Neural cell (in vitro differentiated cells): ENCODE results near the gene SH3RF1. TPM values are rescaled to one million over a fixed set of nuclear protein-coding genes. Genes with fewer than 3 reads are reported as not detected.

Experiments used
- H2AFZ ChIP-seq: fragments of 200-600, 300-800 bp; sonication (generic), shearing (Covaris generic); 2 replicates; pipeline ENCODE4 v1.6.0; 2014; ENCODE audit warnings: low read depth, mild to moderate bottlenecking, antibody characterized with exemption, low read length, moderate library complexity
- H3F3A ChIP-seq: fragments of 200-600 bp; shearing (Covaris generic); 2 replicates; pipeline ENCODE4 v1.6.1; 2016; ENCODE audit warnings: mild to moderate bottlenecking, moderate library complexity, mixed read lengths, antibody characterized with exemption, low read length; ENCODE audit not compliant: insufficient read depth, poor library complexity, severe bottlenecking
- H3K27ac ChIP-seq: fragments of 200-600, 300-800 bp; sonication (generic), shearing (Covaris generic); 2 replicates; pipeline ENCODE4 v1.5.1; 2014; ENCODE audit warnings: mild to moderate bottlenecking, low read length, moderate library complexity
- H3K27me3 ChIP-seq: fragments of 300-800, 200-600 bp; sonication (generic), shearing (Covaris generic); 2 replicates; pipeline ENCODE4 v1.6.0; 2014; ENCODE audit warnings: mild to moderate bottlenecking, low read depth, low read length, moderate library complexity; ENCODE audit not compliant: insufficient read depth
- H3K36me3 ChIP-seq: fragments of 300-800, 200-600 bp; sonication (generic), shearing (Covaris generic); 2 replicates; pipeline ENCODE4 v1.5.1; 2014; ENCODE audit warnings: mild to moderate bottlenecking, antibody characterized with exemption, low read length, moderate library complexity; ENCODE audit not compliant: insufficient read depth
- H3K4me2 ChIP-seq: fragments of 300-800, 200-600 bp; sonication (generic), shearing (Covaris generic); 2 replicates; pipeline ENCODE4 v1.6.0; 2014; ENCODE audit warnings: mild to moderate bottlenecking, low read length
- H3K4me3 ChIP-seq: fragments of 300-800, 200-600 bp; sonication (generic), shearing (Covaris generic); 2 replicates; pipeline ENCODE4 v1.5.1; 2014; ENCODE audit warnings: mild to moderate bottlenecking, low read length, moderate library complexity
- H3K79me2 ChIP-seq: fragments of 200-600 bp; shearing (Covaris generic); replicated peaks from 2 replicates; pipeline ENCODE4 v1.6.0; 2014; ENCODE audit warnings: mild to moderate bottlenecking, low read length, moderate library complexity; ENCODE audit not compliant: insufficient read depth
- H3K9ac ChIP-seq: fragments of 300-800, 200-600 bp; sonication (generic), shearing (Covaris generic); 2 replicates; pipeline ENCODE4 v1.6.1; 2016; ENCODE audit warnings: mild to moderate bottlenecking, low read length, mixed read lengths
- H3K9me2 ChIP-seq: fragments of 200-600 bp; shearing (Covaris generic); 2 replicates; pipeline ENCODE4 v1.6.1; 2016; ENCODE audit warnings: mild to moderate bottlenecking, low read length, mixed read lengths; ENCODE audit not compliant: insufficient read depth
- H3K9me3 ChIP-seq: fragments of 200-600, 300-800 bp; sonication (generic), shearing (Covaris generic); 2 replicates; pipeline ENCODE4 v1.6.1; 2016; ENCODE audit warnings: mild to moderate bottlenecking, mixed run types, low read length, moderate library complexity, mixed read lengths
- H4K20me1 ChIP-seq: fragments of 200-600 bp; shearing (Covaris generic); 2 replicates; pipeline ENCODE4 v1.6.1; 2016; ENCODE audit warnings: mild to moderate bottlenecking, mixed run types; ENCODE audit not compliant: insufficient read depth
- EP300 ChIP-seq: fragments of 450-650 bp; conservative IDR thresholded peaks from 2 replicates; pipeline ENCODE4 v1.6.1; 2014; ENCODE audit warnings: antibody characterized with exemption, mild to moderate bottlenecking, moderate library complexity; ENCODE audit not compliant: poor library complexity, severe bottlenecking
- EZH2 ChIP-seq: fragments of 200-600, 300-800 bp; shearing (Covaris generic), sonication (generic); IDR thresholded peaks from 2 replicates; pipeline ENCODE4 v1.6.1; 2014; ENCODE audit warnings: antibody characterized with exemption, low read length, borderline replicate concordance, mild to moderate bottlenecking; ENCODE audit not compliant: insufficient read depth, poor library complexity, severe bottlenecking
- MXI1 ChIP-seq: fragments of 450-650 bp; conservative IDR thresholded peaks from 2 replicates; pipeline ENCODE4 v1.6.1; 2014; ENCODE audit warnings: antibody characterized with exemption, mild to moderate bottlenecking; ENCODE audit not compliant: poor library complexity, severe bottlenecking
- POLR2AphosphoS5 ChIP-seq: IDR thresholded peaks from 2 replicates; pipeline ENCODE4 v1.6.1; 2012
- RAD21 ChIP-seq: fragments of 450-650 bp; conservative IDR thresholded peaks from 2 replicates; pipeline ENCODE4 v1.6.1; 2014; ENCODE audit warnings: antibody characterized with exemption, mild to moderate bottlenecking, moderate library complexity
- SMC3 ChIP-seq: fragments of 450-650 bp; conservative IDR thresholded peaks from 2 replicates; pipeline ENCODE4 v1.6.1; 2014; ENCODE audit warnings: antibody characterized with exemption, mild to moderate bottlenecking, moderate library complexity; ENCODE audit not compliant: poor library complexity
- TAF1 ChIP-seq: IDR thresholded peaks from 2 replicates; pipeline ENCODE4 v1.6.1; 2012; ENCODE audit warnings: low read depth
- polyA plus RNA-seq: library from polyadenylated mRNA; depleted of rRNA; stranded (reverse); fragments of >200 nt; gene quantifications from 2 replicates; pipeline ENCODE4 v1.2.3, GENCODE V29; 2014
- TF ChIP-seq, protein P1 (sequence below): IDR thresholded peaks from 2 replicates; pipeline ENCODE4 v1.6.1; 2012; ENCODE audit warnings: borderline replicate concordance
- TF ChIP-seq, protein P2 (sequence below): fragments of 450-650 bp; IDR thresholded peaks from 2 replicates; pipeline ENCODE4 v1.5.1; 2014; ENCODE audit warnings: antibody characterized with exemption, mild to moderate bottlenecking, moderate library complexity; ENCODE audit not compliant: poor library complexity, severe bottlenecking

Gene SH3RF1
- polyA plus RNA-seq, 1 donor from 2014 or later = 3.1 TPM

DNA sequence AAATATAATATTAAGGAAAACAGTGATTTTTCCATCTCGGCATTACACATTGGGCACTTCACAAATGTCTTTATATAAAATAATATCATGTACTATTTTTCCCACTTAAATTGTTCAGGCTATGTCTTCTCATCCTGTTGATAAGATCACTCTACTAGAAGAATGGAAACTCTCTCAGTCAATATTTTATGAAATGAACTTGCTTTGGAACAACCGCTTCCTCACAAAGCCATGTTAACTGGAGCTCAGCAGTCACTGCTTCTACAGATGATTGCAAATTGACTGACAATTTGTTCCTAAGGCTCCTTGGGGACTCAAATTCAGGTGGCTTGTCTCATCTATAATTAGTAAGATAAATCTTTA, 133.2 kb downstream of the SH3RF1 start:
- Histone ChIP-seq H3K36me3 (no peaks in the 10 kb centered on the region), H3K27ac (no peak overlapping the region), H3K27me3 (no peaks in the 10 kb centered on the region), H3K4me3 (no peak overlapping the region), H4K20me1 (no peaks in the 10 kb centered on the region), H3K9me3 (no peaks in the 10 kb centered on the region), H3K79me2 (no peaks in the 10 kb centered on the region), H2AFZ (no peak overlapping the region), H3K4me2 (no peak overlapping the region), H3K9ac (no peak overlapping the region), H3F3A (no peaks in the 10 kb centered on the region), H3K9me2 (no peaks in the 10 kb centered on the region)
- TF ChIP-seq TAF1 (no peak), SMC3 (no peak), RAD21 (no peak)
- TF ChIP-seq, protein P1, sequence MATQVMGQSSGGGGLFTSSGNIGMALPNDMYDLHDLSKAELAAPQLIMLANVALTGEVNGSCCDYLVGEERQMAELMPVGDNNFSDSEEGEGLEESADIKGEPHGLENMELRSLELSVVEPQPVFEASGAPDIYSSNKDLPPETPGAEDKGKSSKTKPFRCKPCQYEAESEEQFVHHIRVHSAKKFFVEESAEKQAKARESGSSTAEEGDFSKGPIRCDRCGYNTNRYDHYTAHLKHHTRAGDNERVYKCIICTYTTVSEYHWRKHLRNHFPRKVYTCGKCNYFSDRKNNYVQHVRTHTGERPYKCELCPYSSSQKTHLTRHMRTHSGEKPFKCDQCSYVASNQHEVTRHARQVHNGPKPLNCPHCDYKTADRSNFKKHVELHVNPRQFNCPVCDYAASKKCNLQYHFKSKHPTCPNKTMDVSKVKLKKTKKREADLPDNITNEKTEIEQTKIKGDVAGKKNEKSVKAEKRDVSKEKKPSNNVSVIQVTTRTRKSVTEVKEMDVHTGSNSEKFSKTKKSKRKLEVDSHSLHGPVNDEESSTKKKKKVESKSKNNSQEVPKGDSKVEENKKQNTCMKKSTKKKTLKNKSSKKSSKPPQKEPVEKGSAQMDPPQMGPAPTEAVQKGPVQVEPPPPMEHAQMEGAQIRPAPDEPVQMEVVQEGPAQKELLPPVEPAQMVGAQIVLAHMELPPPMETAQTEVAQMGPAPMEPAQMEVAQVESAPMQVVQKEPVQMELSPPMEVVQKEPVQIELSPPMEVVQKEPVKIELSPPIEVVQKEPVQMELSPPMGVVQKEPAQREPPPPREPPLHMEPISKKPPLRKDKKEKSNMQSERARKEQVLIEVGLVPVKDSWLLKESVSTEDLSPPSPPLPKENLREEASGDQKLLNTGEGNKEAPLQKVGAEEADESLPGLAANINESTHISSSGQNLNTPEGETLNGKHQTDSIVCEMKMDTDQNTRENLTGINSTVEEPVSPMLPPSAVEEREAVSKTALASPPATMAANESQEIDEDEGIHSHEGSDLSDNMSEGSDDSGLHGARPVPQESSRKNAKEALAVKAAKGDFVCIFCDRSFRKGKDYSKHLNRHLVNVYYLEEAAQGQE = no peak

DNA sequence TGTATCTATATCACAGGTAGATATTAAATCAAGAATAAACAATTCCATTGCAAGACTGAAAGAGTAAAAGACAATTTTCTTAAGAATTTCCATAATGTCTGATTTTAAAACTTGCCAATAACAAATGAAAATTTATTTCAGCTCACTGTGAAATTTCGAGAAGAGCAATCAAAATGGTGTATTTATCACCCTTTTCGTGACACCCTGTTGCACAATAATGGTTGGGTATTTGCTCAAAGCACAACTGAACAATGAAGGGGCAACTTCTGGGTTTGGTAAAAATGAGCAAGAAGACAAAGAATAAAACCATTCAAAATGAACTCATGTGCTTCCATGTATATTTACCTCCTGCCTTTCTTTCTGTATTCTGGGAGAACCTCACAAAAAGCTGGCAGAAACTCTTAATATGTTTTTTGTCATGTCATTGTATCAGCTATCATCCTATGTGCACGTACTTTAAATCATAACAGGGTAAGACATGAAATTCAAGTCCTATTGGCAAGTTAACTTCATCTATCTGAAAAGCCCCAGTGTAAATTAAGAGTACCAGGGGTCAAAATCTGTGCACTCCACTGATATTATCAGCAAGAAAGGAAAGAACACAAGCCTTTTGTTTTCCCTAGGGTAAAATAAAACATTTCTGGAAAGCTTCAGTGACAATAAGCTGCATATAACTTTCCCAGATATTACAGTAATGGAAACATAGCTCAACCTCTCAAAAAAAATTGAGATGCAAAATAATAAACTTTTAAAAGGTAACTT, 133.8 kb downstream of the SH3RF1 start:
- TF ChIP-seq, protein P2, sequence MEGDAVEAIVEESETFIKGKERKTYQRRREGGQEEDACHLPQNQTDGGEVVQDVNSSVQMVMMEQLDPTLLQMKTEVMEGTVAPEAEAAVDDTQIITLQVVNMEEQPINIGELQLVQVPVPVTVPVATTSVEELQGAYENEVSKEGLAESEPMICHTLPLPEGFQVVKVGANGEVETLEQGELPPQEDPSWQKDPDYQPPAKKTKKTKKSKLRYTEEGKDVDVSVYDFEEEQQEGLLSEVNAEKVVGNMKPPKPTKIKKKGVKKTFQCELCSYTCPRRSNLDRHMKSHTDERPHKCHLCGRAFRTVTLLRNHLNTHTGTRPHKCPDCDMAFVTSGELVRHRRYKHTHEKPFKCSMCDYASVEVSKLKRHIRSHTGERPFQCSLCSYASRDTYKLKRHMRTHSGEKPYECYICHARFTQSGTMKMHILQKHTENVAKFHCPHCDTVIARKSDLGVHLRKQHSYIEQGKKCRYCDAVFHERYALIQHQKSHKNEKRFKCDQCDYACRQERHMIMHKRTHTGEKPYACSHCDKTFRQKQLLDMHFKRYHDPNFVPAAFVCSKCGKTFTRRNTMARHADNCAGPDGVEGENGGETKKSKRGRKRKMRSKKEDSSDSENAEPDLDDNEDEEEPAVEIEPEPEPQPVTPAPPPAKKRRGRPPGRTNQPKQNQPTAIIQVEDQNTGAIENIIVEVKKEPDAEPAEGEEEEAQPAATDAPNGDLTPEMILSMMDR = no peak
- TF ChIP-seq MXI1 = no peak
- no peak for TF ChIP-seq RAD21
- TF ChIP-seq EP300 = no peak
- no peak for TF ChIP-seq POLR2AphosphoS5
- no peak for TF ChIP-seq TAF1
- no peak for TF ChIP-seq EZH2
- TF ChIP-seq, protein P1 = no peak
- TF ChIP-seq SMC3 = no peak
- Histone ChIP-seq H3K4me2 (no peak overlapping the region), H3K36me3 (no peaks in the 10 kb centered on the region), H3K9me2 (no peaks in the 10 kb centered on the region), H3K27me3 (no peaks in the 10 kb centered on the region), H3K27ac (no peak overlapping the region), H3K79me2 (no peaks in the 10 kb centered on the region), H2AFZ (no peak overlapping the region), H4K20me1 (no peaks in the 10 kb centered on the region), H3K9me3 (no peaks in the 10 kb centered on the region), H3K9ac (no peak overlapping the region), H3F3A (no peaks in the 10 kb centered on the region), H3K4me3 (no peak overlapping the region)
